ENCODE results near the gene KCNMB2.

The KCNMB2 gene

GRCh38 chr3:178703268-178703975, 167.2 kb downstream of the KCNMB2 start:
- TF ChIP-seq, protein P1, sequence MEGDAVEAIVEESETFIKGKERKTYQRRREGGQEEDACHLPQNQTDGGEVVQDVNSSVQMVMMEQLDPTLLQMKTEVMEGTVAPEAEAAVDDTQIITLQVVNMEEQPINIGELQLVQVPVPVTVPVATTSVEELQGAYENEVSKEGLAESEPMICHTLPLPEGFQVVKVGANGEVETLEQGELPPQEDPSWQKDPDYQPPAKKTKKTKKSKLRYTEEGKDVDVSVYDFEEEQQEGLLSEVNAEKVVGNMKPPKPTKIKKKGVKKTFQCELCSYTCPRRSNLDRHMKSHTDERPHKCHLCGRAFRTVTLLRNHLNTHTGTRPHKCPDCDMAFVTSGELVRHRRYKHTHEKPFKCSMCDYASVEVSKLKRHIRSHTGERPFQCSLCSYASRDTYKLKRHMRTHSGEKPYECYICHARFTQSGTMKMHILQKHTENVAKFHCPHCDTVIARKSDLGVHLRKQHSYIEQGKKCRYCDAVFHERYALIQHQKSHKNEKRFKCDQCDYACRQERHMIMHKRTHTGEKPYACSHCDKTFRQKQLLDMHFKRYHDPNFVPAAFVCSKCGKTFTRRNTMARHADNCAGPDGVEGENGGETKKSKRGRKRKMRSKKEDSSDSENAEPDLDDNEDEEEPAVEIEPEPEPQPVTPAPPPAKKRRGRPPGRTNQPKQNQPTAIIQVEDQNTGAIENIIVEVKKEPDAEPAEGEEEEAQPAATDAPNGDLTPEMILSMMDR (IDR thresholded peaks at IDR 0.05; ENCODE audit: control insufficient read depth, extremely low read depth, insufficient read depth): no peak
- no peak for DNase-seq (ENCODE audit: low read depth)
- H3K4me3 ChIP-seq (ENCODE audit: low read depth, low read length): no peak overlapping the region

DNA sequence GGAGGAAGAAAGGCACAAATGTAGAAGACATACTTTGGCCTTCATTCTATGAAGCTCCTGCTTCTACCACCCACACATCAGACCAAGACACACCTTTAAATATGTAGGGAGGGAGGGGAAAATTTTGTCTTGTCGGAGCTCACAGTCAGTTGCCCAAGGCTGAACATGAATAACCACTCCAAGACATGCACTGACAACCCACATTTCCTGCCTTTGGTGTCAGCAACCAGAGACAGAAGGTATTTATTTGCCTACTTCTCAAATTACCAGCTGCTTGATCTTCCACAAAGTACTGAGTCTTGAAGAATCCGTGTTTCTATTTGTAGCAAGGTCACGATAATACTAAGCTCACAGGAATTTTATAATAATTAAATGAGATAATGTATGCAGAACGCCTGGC, 169.7 kb downstream of the KCNMB2 start:
- H3K4me3 ChIP-seq (ENCODE audit: low read depth, low read length): no peak overlapping the region
- DNase-seq (ENCODE audit: low read depth): no peak
- TF ChIP-seq, protein P1 (IDR thresholded peaks at IDR 0.05; ENCODE audit: control insufficient read depth, extremely low read depth, insufficient read depth): no peak

- H3K4me3 ChIP-seq (ENCODE audit: low read depth, low read length): no peak overlapping the region
- TF ChIP-seq, protein P1 (IDR thresholded peaks at IDR 0.05; ENCODE audit: control insufficient read depth, extremely low read depth, insufficient read depth): no peak
- no peak for DNase-seq (ENCODE audit: low read depth)
Measured at GRCh38 chr3:178706411-178706810, 170.2 kb downstream of the KCNMB2 start.

- no peak overlapping the region for H3K4me3 ChIP-seq (ENCODE audit: low read depth, low read length)
- DNase-seq (ENCODE audit: low read depth): no peak
- TF ChIP-seq, protein P1 (IDR thresholded peaks at IDR 0.05; ENCODE audit: control insufficient read depth, extremely low read depth, insufficient read depth): no peak
Measured at GRCh38 chr3:178707311-178708031, 171.2 kb downstream of the KCNMB2 start.

DNA sequence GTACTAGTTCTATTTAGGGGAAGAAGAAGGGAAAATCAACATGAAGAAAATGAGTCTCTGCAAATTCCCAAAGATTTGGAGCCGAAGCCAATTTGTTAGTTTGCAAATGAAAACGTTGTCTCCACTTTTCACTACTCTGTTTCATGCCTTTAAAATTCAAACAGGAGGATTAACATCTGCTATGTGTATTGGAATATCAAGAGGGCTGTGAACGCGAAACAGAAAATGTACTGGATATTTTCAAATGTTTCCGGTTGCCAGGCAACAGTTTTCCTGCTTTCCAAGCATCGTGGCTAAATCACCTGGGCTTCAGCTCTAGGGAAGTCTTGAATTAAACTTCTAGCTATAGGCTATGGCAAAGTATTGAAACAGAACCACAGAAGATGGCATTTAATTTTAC, 172.8 kb downstream of the KCNMB2 start:
- no peak overlapping the region for H3K4me3 ChIP-seq (ENCODE audit: low read depth, low read length)
- TF ChIP-seq, protein P1 (IDR thresholded peaks at IDR 0.05; ENCODE audit: control insufficient read depth, extremely low read depth, insufficient read depth): no peak
- DNase-seq (ENCODE audit: low read depth): no peak

DNA sequence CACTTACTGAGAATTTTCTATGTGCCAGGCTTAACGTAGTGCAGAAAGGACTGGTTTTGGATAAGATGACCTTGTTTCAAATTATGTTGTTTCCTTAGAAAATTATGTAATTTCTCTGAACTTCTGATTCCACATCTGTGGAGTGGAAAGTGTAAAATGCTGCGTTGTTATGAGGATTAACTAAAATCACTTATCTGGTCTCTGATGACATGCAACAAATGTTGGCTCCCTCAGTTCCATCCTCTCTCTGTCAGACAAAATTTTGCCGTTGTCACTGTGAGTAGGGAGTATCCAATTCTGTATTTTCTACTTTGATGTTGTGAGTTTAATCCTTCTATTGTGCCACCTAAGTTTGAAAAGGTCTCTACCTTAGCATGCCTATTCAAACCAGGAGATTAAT, 175.5 kb downstream of the KCNMB2 start:
- TF ChIP-seq, protein P1 (IDR thresholded peaks at IDR 0.05; ENCODE audit: control insufficient read depth, extremely low read depth, insufficient read depth): no peak
- no peak overlapping the region for H3K4me3 ChIP-seq (ENCODE audit: low read depth, low read length)
- no peak for DNase-seq (ENCODE audit: low read depth)
